Measurements from ENCODE around the gene CEACAM7. TPM values are rescaled to one million over a fixed set of nuclear protein-coding genes. Genes with fewer than 3 reads are reported as not detected.
"Not testable (repeated sequence)": the region's sequence is repeated elsewhere in the genome, so short reads cannot be mapped to it uniquely, and the experiment has no call there.

Gene CEACAM7
- total RNA-seq, 1 donor from 2014 or later = not detected

GRCh38 chr19:41666075-41666474 lies 22.0 kb downstream of the CEACAM7 start:
- no peak for TF ChIP-seq EZH2 (IDR thresholded peaks at IDR 0.05; ENCODE audit: insufficient read depth, low read length)
- TF ChIP-seq CTCF (IDR thresholded peaks at IDR 0.05; ENCODE audit: insufficient read depth, low read depth, low read length) = no peak
- no peak overlapping the region for H2AFZ ChIP-seq (ENCODE audit: low read depth, low read length)
- H3K27ac ChIP-seq (ENCODE audit: low read depth, low read length) = no peak overlapping the region
- no peak overlapping the region for H3K4me3 Mint-ChIP-seq (ENCODE audit: unreplicated experiment)
- DNase-seq (ENCODE audit: low read depth) = no peak
- H3K36me3 Mint-ChIP-seq (ENCODE audit: low read depth, unreplicated experiment) = no peaks in the 10 kb centered on the region
- FAIRE-seq = no peak
- peaks cover 39% of the 10 kb centered on the region for H3K27me3 Mint-ChIP-seq (ENCODE audit: low read depth, unreplicated experiment)
- no peaks in the 10 kb centered on the region for H3K27me3 ChIP-seq (ENCODE audit: insufficient read depth, low read length)
- H3K9me3 Mint-ChIP-seq (ENCODE audit: unreplicated experiment) = peaks cover 13% of the 10 kb centered on the region
- H3K4me1 Mint-ChIP-seq (ENCODE audit: low read depth, unreplicated experiment) = no peaks in the 10 kb centered on the region
- H3K27ac Mint-ChIP-seq (ENCODE audit: unreplicated experiment) = no peak overlapping the region
- H3K79me2 ChIP-seq (ENCODE audit: insufficient read depth, low read length) = no peaks in the 10 kb centered on the region
- no peak overlapping the region for H3K4me2 ChIP-seq (ENCODE audit: low read length)
- no peak overlapping the region for H3K4me3 ChIP-seq (ENCODE audit: insufficient read depth, low read depth, low read length)
- no peaks in the 10 kb centered on the region for H3K4me1 ChIP-seq (ENCODE audit: insufficient read depth, low read length)
- no peak overlapping the region for H3K9ac ChIP-seq (ENCODE audit: low read length)
- H3K36me3 ChIP-seq (ENCODE audit: insufficient read depth, low read length) = no peaks in the 10 kb centered on the region
- H4K20me1 ChIP-seq (ENCODE audit: insufficient read depth, low read length) = no peaks in the 10 kb centered on the region
- H3K9me3 ChIP-seq (ENCODE audit: insufficient read depth, low read depth, low read length) = peaks cover 8% of the 10 kb centered on the region

- H3K9ac ChIP-seq (ENCODE audit: low read length) = no peak overlapping the region
- H3K27ac ChIP-seq (ENCODE audit: low read depth, low read length) = no peak overlapping the region
- H3K9me3 ChIP-seq (ENCODE audit: insufficient read depth, low read depth, low read length) = no peaks in the 10 kb centered on the region
- H2AFZ ChIP-seq (ENCODE audit: low read depth, low read length) = no peak overlapping the region
- H3K36me3 ChIP-seq (ENCODE audit: insufficient read depth, low read length) = no peaks in the 10 kb centered on the region
- TF ChIP-seq EZH2 (IDR thresholded peaks at IDR 0.05; ENCODE audit: insufficient read depth, low read length) (no peak), CTCF (IDR thresholded peaks at IDR 0.05; ENCODE audit: insufficient read depth, low read depth, low read length) (no peak)
- H3K9me3 Mint-ChIP-seq (ENCODE audit: unreplicated experiment) = peaks cover 2% of the 10 kb centered on the region
- H3K4me2 ChIP-seq (ENCODE audit: low read length) = no peak overlapping the region
- no peaks in the 10 kb centered on the region for H3K27me3 ChIP-seq (ENCODE audit: insufficient read depth, low read length)
- no peaks in the 10 kb centered on the region for H3K36me3 Mint-ChIP-seq (ENCODE audit: low read depth, unreplicated experiment)
- no peak overlapping the region for H3K4me3 ChIP-seq (ENCODE audit: insufficient read depth, low read depth, low read length)
- H3K27ac Mint-ChIP-seq (ENCODE audit: unreplicated experiment) = no peak overlapping the region
- H3K4me1 ChIP-seq (ENCODE audit: insufficient read depth, low read length) = no peaks in the 10 kb centered on the region
- no peak for FAIRE-seq
- H4K20me1 ChIP-seq (ENCODE audit: insufficient read depth, low read length) = no peaks in the 10 kb centered on the region
- peaks cover 39% of the 10 kb centered on the region for H3K27me3 Mint-ChIP-seq (ENCODE audit: low read depth, unreplicated experiment)
- no peak for DNase-seq (ENCODE audit: low read depth)
- no peak overlapping the region for H3K4me3 Mint-ChIP-seq (ENCODE audit: unreplicated experiment)
- no peaks in the 10 kb centered on the region for H3K4me1 Mint-ChIP-seq (ENCODE audit: low read depth, unreplicated experiment)
- H3K79me2 ChIP-seq (ENCODE audit: insufficient read depth, low read length) = no peaks in the 10 kb centered on the region
Measured at GRCh38 chr19:41657157-41657556, 30.9 kb downstream of the CEACAM7 start.

- H2AFZ ChIP-seq (ENCODE audit: low read depth, low read length); FAIRE-seq; H3K4me2 ChIP-seq (ENCODE audit: low read length): not testable (repeated sequence)
Measured at GRCh38 chr19:41656756-41657155, 31.3 kb downstream of the CEACAM7 start.

More at GRCh38 chr19:41656756-41657155, 31.3 kb downstream of the CEACAM7 start:
- not testable (repeated sequence) for H3K27me3 ChIP-seq (ENCODE audit: insufficient read depth, low read length); H3K4me3 Mint-ChIP-seq (ENCODE audit: unreplicated experiment); H3K9me3 ChIP-seq (ENCODE audit: insufficient read depth, low read depth, low read length); H4K20me1 ChIP-seq (ENCODE audit: insufficient read depth, low read length); H3K4me3 ChIP-seq (ENCODE audit: insufficient read depth, low read depth, low read length); H3K79me2 ChIP-seq (ENCODE audit: insufficient read depth, low read length); H3K36me3 ChIP-seq (ENCODE audit: insufficient read depth, low read length); H3K27ac ChIP-seq (ENCODE audit: low read depth, low read length); H3K9ac ChIP-seq (ENCODE audit: low read length); H3K36me3 Mint-ChIP-seq (ENCODE audit: low read depth, unreplicated experiment); H3K27ac Mint-ChIP-seq (ENCODE audit: unreplicated experiment); H3K4me1 ChIP-seq (ENCODE audit: insufficient read depth, low read length); H3K9me3 Mint-ChIP-seq (ENCODE audit: unreplicated experiment); H3K4me1 Mint-ChIP-seq (ENCODE audit: low read depth, unreplicated experiment); DNase-seq (ENCODE audit: low read depth)
- H3K27me3 Mint-ChIP-seq (ENCODE audit: low read depth, unreplicated experiment) = peaks cover 41% of the 10 kb centered on the region
